GM19099 (cell line): ENCODE data around the gene STK32C.

Source experiments
- POLR2A ChIP-seq: IDR thresholded peaks from 3 replicates; pipeline ENCODE4 v1.6.1; 2011; ENCODE audit warnings: low read depth; ENCODE audit not compliant: insufficient read length; ENCODE audit errors: extremely low read depth

Gene STK32C

GRCh38 chr10:132223611-132224342 lies 84.0 kb downstream of the STK32C start:
- no peak for TF ChIP-seq POLR2A

- TF ChIP-seq POLR2A, result no peak
These were observed 84.6 kb downstream of the STK32C start for GRCh38 chr10:132223156-132223590.

DNA sequence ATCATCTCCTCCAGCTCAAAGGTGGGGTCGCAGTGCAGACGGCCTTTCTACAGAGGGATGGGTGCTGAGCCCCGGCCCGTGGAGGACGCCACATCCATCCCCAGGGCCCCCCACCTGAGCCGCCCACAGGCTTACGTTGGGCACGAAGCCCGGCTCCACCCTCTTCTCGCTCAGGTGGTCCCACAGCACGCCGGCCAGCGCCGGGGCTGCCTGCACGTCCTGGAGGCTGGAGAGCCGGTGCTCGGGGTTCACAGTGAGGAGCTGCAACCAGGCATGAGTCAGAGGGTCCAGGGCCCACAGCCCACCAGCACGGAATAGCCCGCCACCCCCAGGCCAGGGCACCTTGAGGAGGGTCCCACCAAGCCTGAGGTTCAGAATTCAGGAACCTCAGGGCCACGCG lies 85.0 kb downstream of the STK32C start:
- no peak for TF ChIP-seq POLR2A

DNA sequence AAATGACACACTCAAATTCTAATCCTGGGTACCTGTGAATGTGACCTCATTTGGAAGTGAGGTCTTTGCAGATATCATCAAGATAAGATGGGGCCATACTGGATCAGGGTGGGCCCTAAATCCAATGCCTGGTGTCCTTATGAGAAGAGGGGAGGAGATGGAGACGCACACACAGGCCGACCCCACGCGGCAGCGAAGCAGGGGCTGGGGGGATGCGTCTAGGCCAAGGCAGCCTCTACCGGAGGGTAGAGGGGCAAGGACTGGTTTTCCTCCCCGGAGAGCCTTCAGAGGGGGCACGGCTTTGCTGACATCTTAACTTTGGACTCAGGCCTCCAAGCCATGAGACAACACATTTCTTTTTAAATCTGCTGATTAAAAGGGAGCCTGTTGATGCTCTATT lies 87.7 kb downstream of the STK32C start:
- no peak for TF ChIP-seq POLR2A

- no peak for TF ChIP-seq POLR2A
These were observed 88.3 kb downstream of the STK32C start for GRCh38 chr10:132219486-132219885.

GRCh38 chr10:132213917-132214316 lies 93.8 kb downstream of the STK32C start:
- TF ChIP-seq POLR2A, result no peak

DNA sequence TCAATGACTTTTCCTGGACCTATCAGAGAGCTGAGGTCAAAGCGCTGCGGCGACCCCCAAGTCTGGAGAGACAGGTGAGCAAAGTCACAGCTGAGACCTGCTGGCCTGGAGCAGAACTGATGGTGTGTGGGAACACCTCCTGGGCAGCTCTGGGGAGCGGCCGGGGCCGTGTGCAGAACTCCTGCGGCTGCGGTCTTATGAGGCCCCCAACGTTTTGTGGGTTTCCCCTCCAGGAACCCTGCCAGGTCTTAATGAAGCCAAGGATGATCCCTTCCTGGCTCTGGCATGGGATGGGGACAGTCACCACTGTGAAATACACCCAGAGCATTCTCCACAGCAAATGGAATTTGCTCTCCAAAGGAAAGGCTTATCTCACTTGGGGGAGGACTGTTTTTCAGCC lies 94.9 kb downstream of the STK32C start:
- TF ChIP-seq POLR2A, result no peak

DNA sequence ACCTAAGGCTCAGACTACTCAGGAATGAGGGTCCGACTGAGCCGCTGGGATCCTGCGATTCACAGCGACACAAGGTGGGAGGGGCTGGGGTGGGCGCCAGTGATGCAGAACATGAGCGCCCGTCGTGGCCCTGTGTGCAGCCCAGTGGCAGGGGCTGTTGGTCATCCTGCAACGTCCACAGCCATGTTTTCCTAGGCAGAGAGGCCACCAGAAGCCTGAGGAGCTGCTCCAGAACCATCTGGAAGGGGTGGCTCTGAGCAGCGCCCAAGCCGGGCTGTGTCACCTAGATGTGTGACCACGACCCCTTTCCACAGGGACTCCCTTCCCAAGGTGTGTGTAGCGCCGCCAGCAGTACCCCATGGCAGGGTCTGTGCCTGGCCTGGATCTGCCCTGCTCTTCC lies 96.5 kb downstream of the STK32C start:
- TF ChIP-seq POLR2A, result no peak

GRCh38 chr10:132210766-132211165 lies 97.0 kb downstream of the STK32C start:
- TF ChIP-seq POLR2A, result no peak

DNA sequence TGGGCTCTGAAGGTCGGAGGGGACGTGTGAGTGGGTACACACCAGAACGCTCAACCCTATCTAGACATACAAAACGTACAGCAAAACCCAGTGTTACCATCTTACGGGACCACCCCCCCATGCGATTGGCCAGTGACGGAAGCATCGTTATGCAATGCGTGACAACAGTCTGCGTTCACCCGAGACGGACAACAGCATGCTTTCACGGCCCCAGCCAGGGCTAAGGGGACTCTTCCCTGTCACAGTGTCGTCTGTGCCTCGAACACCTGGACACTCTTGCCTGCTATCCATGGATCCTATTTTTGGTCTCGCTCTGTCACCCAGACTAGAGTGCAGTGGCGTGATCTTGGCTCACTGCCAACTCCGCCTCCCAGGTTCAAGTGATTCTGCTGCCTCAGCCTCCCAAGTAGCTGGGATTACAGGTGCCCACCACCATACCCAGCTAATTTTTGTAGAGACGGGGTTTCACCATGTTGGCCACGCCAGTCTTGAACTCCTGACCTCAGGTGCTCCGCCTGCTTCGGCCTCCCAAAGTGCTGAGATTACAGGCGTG lies 97.7 kb downstream of the STK32C start:
- TF ChIP-seq POLR2A, result no peak

DNA sequence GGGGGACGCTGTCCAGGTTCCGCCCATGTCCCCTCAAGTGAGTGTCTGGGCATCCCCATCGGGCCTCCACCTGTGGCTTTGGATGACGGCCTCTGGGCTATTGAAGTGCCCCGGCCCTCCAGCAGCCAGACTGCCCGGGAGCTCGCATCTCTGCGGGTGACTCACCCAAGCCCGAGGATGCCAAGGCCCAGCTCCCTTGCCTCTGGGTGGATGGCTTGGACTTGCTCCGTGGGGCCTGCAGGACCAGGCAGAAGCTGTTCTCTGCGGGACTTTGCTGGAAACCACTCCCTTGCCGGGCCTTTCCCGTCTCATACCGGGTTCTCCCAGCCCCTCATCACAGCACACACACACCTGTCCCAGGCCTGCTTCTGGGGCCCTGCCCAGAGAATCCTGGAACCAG lies 98.6 kb downstream of the STK32C start:
- TF ChIP-seq POLR2A, result no peak

DNA sequence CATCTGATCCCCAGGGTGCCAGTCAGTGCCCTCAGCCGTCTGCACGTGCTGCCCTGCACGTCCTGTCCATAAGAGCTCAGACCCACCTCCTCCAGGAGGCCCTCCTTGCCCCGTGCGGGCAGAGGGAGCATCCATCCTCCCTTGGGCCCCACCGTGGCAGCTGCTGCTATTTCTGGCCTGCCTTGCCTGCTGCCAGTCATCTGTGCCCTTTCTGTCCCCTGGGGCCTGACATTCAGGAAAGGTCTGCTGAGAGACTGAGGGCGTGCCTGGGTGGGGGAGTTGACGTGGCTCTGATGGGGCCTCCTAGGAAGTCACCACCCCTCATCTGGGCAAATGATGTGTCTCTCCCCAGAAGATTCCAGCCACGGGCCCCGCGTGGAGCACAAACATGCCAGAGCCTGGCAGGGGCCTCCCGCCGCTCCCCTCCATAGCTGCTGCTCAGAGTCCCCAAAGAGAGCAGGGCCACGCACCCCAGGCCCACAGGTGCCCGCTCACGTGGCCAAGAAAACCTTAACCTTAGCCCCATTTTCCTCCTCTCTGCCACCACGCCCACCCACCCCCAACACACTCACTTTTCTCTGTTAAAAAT lies 99.2 kb downstream of the STK32C start:
- no peak for TF ChIP-seq POLR2A

DNA sequence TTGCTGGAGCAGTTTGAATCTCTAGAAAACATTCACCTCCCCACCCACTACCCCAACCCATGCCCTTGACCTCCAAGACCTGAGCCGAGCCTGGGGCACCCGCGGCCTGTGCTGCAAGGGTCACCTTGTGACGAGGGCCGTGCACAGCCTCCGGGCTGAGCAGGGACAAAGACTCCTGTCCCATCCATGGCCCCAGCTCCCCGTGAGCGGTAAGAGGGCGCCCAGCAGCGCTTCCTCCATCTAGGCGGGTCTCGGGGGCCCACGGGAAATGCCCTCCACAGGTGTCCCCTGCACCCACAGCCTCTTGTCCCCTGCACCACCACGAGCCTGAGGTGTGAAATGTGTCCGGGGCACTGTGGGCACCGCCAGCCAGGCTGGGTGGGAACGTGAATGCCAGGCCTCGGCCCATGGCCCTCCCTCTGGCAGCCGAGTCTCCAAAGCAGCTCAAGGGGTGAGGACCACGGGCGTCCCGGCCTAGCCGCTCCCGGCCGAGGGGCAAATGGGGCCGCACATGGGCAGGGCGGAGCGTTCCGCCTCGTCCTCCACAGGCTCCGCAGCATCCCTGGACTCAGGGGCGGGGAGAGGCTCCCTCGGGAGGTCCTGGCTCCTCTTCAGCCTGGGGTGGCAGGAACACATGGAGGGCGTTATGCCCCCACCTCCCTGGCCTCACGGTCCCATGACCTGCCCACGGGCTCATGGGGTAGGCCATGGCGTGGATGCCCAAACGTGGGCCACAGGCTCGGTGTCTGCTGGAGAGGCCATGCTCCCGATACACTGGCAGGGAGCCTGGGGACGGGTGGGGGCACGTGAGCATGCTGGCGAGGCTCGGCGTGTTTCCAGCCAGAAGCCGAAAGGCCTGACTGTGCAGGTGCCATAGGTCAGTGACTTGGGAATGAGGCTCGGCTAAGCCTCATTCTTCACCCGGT lies 100.0 kb downstream of the STK32C start:
- TF ChIP-seq POLR2A, result no peak

DNA sequence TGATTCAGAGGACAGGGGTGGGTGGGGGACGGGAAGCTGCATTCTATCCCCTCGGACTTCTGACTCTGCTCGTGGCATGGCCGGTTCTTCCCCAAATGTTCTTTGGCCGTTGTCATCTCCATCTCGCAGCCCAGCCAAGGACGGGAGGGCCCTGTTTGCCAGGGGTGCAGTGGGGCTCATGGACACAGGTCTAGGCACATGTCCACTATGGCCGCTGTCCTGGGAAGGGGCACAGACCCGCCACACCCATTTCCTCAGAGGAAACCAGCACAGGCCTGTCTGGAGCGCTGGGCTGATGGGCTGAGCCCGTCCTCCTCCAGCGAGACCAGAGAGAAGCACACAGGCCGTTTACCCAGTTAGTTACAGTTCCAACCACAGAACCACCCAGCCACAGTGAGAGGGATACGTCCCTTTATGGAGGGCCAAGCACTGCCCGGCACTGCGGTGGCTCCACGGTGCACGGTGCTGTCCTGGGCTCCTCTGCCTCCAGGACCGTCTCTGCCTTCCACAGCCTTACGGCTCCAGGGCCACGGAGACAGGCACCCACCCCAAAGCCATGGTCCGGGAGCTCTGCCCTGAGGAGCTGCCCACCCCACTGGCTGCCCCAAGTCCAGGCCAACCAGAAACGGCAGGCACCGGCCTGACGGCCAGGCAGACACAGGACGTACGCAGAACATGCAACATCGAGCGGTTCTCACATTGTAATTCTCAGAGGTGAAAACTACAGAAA lies 100.8 kb downstream of the STK32C start:
- TF ChIP-seq POLR2A, result no peak

DNA sequence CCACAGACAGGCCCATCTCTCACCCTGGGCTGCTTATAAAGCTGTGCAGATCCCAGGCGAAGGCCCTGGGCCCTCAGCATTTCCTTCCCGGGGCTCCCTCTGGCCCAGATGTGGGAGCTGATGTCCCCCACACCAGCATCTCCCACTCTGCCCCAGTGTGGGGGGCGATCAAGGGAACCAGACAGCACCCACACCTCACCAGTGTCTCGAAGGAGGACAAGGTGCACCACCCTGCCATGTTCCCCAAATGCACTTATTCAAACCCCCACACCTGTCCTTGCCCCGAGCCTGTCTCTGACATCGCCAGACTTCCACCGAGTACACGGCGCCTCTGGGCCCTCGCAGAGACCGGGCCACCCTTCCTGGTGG lies 101.4 kb downstream of the STK32C start:
- TF ChIP-seq POLR2A, result no peak

DNA sequence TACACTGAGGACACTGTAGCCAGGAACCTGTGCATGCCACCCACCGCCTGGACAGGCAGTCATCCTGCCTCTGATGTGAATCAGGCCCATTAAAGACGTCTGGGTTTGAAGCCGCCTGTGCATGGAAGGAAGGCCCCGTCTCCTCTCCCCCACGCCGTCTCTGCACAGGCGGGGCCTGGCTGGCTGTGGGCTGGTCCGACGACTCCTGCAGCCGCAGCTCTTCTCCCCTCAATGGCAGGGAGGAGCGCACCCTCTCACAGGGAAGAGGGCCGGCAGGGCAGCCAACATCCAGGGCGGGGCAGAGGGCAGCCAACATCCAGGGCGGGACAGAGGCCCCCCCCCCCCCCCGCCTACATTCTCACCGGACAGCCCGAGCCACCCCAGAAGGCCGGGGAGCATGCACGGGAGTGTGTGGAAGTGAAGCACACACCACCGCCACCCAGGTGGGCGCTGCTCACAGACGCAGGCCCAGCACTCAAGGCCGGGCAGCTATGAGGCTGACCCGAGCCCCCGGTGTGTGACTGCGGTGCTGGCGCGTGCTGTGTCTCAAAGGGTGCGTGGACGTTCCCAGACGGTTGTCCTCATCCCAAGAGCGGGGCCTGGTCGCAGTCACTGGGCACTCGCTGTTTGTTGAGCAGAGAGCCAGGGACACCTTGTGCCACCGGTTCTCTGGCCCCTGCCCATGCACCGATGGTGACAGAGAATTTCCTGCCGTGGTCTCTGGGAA lies 101.9 kb downstream of the STK32C start:
- TF ChIP-seq POLR2A, result no peak
